ENCODE data around the gene TSPAN14.

TSPAN14 gene

DNA sequence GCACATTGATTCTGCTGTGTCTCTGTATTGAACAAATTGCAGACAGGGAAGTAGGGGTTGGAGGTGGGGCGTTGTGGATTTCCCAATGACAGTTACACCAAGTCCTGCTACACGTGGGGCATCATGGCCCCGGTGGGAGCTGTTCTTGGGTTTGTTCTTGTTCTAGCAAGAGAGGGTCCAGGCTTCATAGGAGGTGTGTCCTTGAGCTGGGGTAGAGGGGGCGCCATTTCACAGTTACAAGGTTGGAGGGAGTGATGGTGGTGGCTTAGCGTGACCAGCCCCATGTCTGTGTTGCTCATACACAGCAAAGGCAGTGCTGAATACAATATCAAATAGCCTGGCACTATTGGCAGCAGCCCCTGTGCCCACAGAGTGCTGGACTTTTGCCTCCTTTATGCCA is 99.3 kb downstream of the TSPAN14 start:
- ATAC-seq: no peak

DNA sequence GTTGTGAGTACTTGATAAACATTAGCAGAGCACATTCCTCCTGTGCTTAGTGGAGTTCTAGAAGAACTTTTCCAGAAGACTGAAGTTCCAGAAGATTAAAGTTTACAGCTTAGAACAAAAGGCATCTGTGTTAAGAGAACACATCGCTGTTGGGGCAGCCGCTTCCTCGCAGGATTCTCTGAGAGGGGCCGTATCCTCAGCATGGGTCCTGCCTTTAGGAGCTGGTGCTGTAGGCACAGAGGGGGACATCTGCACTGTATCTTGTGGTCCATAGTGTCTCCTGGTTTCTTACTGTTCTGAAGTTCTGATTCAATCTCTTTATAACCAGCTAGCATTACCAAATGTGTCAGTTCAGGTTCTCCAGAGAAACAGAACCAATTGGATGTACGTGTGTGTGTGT is 99.9 kb downstream of the TSPAN14 start:
- no peak for ATAC-seq

DNA sequence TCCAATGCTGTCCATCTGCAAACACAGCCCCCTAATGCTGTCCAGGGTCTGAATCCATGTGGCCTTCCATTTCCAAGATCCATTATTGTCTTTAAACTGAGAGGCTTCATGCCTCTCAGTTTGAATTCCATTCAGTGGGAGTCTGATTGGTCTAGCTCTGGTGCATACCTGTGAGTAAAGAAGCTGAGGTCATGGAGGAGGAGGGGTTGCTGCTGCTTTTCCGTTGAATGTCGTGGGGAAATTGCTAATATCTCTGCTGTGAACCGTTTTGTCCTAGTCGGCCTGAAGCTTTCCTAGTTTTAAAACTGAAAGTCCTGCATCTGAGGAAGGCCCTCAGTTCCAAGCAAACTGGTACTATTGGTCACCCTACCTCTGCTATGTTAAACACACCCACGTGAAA is 101.3 kb downstream of the TSPAN14 start:
- ATAC-seq: no peak

DNA sequence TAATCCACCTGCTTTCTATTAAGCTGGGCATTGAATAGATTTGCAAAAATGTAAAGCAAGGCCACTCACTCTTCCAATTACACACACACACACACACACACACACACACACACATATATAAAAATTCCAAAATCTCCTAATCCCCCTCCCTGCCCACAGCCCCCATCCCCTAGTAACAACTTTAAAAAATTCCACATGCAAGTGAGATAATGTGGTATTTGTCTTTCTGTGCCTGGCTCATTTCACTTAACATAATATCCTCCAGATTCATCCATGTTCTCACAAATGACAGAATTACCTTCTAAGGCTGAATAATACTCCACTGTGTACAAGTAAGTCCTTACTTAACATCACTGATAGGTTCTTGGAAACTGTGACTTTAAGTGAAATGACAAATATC is 107.8 kb downstream of the TSPAN14 start:
- ATAC-seq: no peak

DNA sequence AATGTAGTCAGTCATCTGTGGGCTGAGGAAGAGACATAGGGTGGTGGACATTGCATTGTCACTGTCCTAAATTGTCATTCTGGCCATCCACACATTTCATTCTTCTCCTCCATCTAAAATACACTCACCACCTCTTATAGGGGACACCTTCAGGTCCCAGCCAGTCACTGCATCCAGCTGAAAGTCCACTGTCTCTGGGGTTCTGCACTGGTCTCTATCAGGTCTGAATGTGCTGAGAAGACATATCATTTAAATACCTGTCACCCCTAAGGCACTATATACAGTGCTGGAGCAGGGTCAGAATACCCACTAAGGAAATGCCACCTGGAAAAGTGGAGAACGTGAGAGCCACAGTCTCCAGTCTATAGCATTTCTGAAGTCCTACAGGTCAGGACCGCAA is 113.2 kb downstream of the TSPAN14 start:
- ATAC-seq: no peak

DNA sequence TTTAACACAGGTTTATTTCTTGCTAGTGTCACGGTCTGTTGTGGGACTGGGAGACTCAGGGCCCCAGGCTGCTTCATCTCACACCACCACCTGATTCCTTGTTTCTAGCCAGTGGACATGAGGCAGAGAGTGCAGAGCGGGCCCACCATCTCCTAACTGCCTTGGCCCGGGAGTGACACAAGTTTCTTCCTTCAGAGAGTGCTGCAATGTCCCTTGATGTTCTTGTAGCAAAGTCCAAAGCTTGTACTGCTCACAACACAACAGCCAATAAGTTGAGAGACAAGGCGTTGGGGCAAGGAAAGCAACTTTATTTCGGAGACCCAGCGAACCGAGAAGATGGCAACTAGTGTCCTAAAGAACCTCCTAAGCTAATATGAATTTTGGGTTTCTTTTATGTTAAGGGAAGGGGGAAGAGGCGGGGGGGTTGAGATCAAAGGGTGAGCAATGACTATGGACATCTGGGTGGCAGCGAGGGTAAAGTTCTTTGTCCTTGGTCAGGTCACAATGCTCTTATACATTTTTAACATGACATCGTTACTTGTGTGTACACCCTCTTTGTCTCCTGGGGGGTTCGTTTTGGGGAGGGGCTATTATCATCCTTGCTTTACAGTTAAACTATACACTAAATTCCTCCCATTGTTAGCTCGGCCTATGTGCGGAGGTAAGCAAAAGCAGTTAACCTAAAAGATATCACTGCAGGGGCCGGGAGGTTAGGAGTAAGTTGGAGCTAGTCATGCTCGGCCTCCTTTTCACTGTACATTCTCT is 115.2 kb downstream of the TSPAN14 start:
- ATAC-seq: no peak

DNA sequence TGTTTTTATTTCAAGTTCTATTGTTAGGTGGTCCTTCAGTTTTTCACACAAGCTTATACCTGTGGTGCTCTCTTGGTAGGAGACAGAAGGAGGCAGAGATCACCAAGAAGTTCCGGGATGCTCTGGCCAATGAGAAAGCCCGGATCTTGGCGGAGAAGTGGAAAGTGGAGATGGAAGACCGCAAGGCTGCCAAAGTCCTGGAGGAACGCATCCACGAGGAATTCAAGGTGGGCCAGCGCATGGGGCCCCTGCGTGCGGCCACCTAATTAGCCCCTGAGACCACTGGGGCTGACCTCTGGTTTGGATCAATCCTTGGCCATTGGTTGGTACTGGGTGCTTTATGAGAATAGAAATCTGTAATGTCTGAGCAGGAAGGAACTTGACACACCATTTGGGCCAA is 117.2 kb downstream of the TSPAN14 start:
- no peak for ATAC-seq

DNA sequence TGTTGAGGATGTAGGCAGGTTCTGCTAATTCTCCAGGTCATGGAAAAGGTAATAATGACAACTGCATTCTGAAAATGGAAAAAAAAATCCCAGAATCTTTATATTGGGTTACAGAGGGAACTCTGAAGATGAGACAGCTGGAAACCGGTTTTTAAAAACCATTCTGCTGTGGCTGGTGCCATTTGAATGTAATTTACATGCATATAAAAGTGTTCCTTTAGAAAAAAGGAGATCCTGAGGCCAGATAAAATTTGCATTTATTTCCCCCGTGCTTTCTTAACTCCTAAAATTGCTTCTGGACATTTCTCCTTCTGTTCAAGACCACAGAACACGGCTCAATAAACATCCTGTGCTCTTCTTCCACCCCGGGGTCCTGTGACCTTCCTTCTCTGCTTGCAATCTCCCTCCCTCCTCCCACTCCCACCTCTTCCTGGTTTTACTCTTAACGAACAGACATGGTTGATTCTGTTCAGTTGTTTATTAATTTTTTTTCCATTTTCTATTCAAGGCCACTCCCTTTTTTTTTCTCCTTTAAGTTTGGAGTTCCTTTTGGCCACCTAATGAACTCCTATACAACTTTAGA is 125.2 kb downstream of the TSPAN14 start:
- ATAC-seq: no peak

DNA sequence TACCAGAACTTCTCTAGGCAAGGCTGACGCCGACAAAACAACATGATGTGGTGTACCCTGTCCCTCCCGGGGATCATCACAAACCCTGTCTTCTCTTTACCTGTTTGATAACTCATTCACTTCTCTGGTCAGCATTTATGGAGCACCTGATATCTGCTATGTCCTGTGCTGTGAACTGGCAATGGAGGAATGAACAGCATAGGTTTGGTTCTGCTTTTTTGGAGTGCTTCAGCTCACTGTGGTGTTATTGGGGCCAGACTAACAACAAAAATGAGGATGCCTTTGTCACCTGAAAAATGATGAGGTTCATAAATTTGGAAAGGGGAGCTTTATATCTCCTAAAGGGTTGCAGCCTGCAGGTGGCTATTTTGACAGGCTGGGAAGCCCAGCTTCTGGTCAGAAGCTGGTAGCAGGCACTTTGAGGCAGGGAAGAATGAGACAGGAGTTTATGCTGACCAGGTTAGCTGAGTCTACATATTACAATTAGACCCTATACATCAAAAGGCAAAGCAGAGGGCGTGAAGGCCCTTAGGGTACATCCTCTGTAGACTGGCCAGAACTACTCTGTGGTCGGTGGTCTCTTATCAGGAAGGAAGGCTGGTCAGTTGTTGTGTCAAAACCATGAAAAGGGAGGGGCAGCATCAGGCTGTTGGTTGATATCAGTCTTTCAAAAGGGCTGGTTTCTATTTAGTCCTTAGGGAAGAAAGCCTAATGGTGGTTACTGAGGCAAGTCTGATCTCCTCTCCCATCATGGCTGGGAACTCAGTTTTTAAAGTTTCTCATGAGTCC is 125.9 kb downstream of the TSPAN14 start:
- no peak for ATAC-seq

DNA sequence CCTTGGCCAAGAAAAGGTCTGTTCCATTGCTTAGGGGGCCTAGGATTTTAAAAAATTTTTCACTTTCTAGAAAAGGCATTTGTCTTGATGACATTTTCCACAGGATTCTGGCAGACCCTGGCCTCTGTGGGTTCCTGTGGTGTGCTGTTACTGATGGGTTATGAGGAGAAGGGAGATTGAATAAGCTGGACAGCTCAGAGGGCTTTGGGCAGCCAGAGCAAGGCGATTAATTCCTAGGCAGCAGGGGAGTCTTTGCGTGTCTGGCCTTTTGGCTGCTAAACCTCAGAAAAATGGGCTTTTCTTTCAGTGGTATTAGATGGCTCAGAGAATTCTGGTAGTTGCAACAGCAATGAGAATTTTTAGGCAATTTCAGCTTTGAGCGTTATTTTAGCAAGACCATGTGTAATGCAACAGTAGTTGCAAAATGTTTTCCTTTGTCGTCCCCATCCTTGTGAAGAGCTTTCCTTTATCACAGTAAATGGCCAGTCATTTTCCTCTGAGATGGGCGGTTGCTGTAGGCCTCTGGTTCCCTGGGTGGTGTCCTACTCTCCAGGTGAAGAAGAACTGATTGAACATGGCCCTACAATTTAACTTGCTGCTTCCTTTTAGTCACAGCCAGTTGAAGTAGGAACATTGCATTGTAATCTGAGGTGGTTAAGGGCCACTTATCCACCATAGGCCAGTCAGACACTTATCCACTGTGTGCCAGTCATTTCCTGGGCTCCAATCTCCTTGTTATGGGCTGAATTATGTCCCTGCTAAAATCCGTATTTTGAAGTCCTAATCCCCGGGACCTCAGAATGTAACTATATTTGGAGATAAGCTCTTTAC is 126.7 kb downstream of the TSPAN14 start:
- ATAC-seq: no peak

DNA sequence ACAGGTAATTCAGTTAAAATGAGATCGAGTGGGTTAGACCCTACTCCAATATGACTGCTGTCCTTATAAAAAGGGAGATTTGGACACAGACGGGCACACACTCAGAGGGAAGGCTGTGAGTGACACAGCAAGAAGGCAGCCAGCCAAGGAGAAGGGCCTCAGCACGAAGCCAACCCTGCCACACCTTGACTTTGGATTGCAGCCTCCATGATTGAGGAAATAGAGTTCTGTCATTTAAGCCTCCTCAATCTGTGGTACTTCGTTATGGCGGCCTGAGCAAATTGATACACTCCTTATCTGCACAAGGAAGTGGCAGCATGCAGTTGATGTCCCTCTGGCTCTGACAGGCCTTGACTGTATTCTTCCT is 127.3 kb downstream of the TSPAN14 start:
- no peak for ATAC-seq

DNA sequence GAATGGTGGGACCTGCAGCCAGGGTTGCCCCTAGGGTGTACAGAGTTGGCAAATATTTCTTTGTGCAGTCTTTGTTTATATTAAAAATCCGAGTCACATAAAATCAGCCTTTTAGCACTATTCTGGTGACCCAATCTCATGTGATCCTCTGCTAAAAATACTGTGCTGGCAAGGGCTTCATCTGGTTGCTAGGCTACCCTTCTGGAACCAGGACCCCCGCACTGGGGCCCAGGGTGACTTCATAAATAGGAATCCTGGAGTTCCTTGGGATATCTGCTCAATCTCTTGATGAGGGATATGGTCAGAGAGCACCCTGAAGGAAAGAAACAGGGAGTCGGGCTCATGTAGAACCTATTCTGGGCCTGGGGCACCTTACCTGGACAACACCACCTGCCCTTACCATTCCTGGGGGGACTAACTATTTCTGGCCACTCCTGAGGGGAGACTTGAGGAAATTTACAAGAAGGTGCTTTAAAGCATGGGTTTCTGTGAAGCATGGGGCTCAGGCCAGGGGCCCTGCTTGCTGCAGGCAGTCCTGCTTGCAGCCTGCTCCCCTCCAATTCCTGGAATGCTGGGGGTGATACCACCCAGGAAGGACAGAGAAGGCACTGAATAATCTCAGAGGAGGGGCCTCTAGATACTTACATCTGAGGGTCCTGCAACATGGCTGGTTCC is 128.3 kb downstream of the TSPAN14 start:
- ATAC-seq: no peak
